HepG2 (cell line): ENCODE data around the gene CEP162.

Experiments used
- CTCF ChIP-seq: sonication (generic); formaldehyde crosslinking; IDR thresholded peaks from 2 replicates; pipeline ENCODE4 v1.5.0; 2020; ENCODE audit warnings: mild to moderate bottlenecking, missing genetic modification reagents, moderate library complexity
- MXI1 ChIP-seq: IDR thresholded peaks from 3 replicates; pipeline ENCODE4 v1.6.1; 2012; ENCODE audit warnings: low read depth, low read length, inconsistent platforms, borderline replicate concordance
- NCOA1 ChIP-seq: sonication (generic); formaldehyde crosslinking; IDR thresholded peaks from 2 replicates; pipeline ENCODE4 v1.9.0; 2021; ENCODE audit warnings: missing genetic modification reagents
- NFYB ChIP-seq: sonication (generic); formaldehyde crosslinking; IDR thresholded peaks from 2 replicates; pipeline ENCODE4 v1.4.0; 2020; ENCODE audit warnings: missing genetic modification reagents
- NKX3-1 ChIP-seq: sonication (generic); formaldehyde crosslinking; IDR thresholded peaks from 2 replicates; pipeline ENCODE4 v1.5.0; 2020; ENCODE audit warnings: missing genetic modification reagents
- NR3C1 ChIP-seq: sonication (generic); formaldehyde crosslinking; IDR thresholded peaks from 2 replicates; pipeline ENCODE4 v1.4.0; 2020; ENCODE audit warnings: missing genetic modification reagents
- RXRA ChIP-seq: sonication (generic); formaldehyde crosslinking; IDR thresholded peaks from 2 replicates; pipeline ENCODE4 v1.5.1; 2020; ENCODE audit warnings: missing genetic modification reagents
- SAFB2 ChIP-seq: sonication (generic); formaldehyde crosslinking; IDR thresholded peaks from 2 replicates; pipeline ENCODE4 v1.5.1; 2020; ENCODE audit warnings: missing genetic modification reagents, low read depth, mild to moderate bottlenecking, borderline replicate concordance
- SETDB1 ChIP-seq: sonication (generic); formaldehyde crosslinking; IDR thresholded peaks from 2 replicates; pipeline ENCODE4 v1.5.1; 2020; ENCODE audit warnings: missing genetic modification reagents, mild to moderate bottlenecking, borderline replicate concordance
- SMARCE1 ChIP-seq: fragments of 450-650 bp; IDR thresholded peaks from 2 replicates; pipeline ENCODE4 v1.6.1; 2017; ENCODE audit warnings: borderline replicate concordance
- SOX13 ChIP-seq, 3 experiments: fragments of 450-650 bp in 1 of 3; sonication (generic) in 1 of 3; formaldehyde crosslinking in 1 of 3; IDR thresholded peaks in 2 of 3; conservative IDR thresholded peaks in 1 of 3; 2 replicates each; pipeline versions ENCODE4 v1.5.0 to v1.6.1; 2016 to 2020; ENCODE audit warnings: antibody characterized with exemption in 1 of 3, mild to moderate bottlenecking in 1 of 3, missing compliant biosample characterization in 1 of 3, missing genetic modification reagents in 1 of 3, moderate library complexity in 1 of 3
- ZNF138 ChIP-seq: sonication (generic); formaldehyde crosslinking; IDR thresholded peaks from 2 replicates; pipeline ENCODE4 v1.5.0; 2020; ENCODE audit warnings: mild to moderate bottlenecking, low read depth, missing genetic modification reagents
- ZNF224 ChIP-seq: sonication (generic); formaldehyde crosslinking; IDR thresholded peaks from 2 replicates; pipeline ENCODE4 v1.5.0; 2020; ENCODE audit warnings: mild to moderate bottlenecking, missing genetic modification reagents
- ZNF776 ChIP-seq: sonication (generic); formaldehyde crosslinking; IDR thresholded peaks from 2 replicates; pipeline ENCODE4 v1.4.0; 2020; ENCODE audit warnings: mild to moderate bottlenecking, missing genetic modification reagents

GRCh38 chr6:84258866-84259265 lies 31.4 kb upstream of the CEP162 start:
- TF ChIP-seq SOX13 (IDR thresholded peaks at IDR 0.05) (no peak), SOX13 (CRISPR knock-in tag; conservative IDR thresholded peaks at IDR 0.05 in 1 of 2, IDR thresholded peaks at IDR 0.05 in 1 of 2) (no peak), ZNF224 (CRISPR knock-in tag) (no peak), SETDB1 (CRISPR knock-in tag) (no peak), ZNF138 (CRISPR knock-in tag) (no peak), MXI1 (no peak), SMARCE1 (no peak), NKX3-1 (CRISPR knock-in tag) (no peak), ZNF776 (no peak), SAFB2 (CRISPR knock-in tag) (no peak), CTCF (no peak), NCOA1 (CRISPR knock-in tag) (no peak), NFYB (CRISPR knock-in tag) (no peak), NR3C1 (CRISPR knock-in tag) (no peak), RXRA (CRISPR knock-in tag) (no peak)
